ENCODE data around the gene BICD1. TPM values are rescaled to one million over a fixed set of nuclear protein-coding genes. Genes with fewer than 3 reads are reported as not detected.

The BICD1 gene
- total and polyA plus RNA-seq, 2 donors (not counting 3 experiments of a cell fraction or from before 2014, with no cell fraction given), result 12.2 to 51.0 TPM

DNA sequence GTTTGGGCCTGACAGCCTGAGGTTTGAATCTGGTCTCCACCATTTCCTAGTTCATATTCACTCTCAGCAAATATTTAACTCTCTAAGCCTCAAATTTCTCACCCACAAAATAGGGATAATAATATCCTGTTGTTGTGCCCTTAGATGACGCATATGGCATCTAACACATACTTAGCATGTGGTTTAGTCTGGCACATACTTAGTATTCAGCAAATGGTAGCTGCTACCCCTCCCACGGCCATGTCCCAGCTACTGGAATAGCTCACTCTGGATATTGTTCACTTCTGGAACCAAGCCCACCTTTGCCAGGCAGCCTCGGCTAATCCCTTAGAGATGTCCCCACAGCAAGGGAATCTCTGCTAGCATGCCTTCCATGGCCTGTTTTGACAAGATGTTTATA is 53.3 kb downstream of the BICD1 start:
- Histone ChIP-seq H3K36me3 (ENCODE audit: control insufficient read depth in 2 of 2, extremely low read depth in 1 of 2, insufficient read depth in 2 of 2, low read length in 2 of 2) (no peaks in the 10 kb centered on the region), H3K4me3 (replicated peaks in 1 of 3; ENCODE audit: insufficient read depth in 1 of 3, low read depth in 1 of 3, low read length in 3 of 3) (no peak overlapping the region), H3K4me1 (ENCODE audit: control insufficient read depth, extremely low read depth, insufficient read depth, low read length) (peaks cover 7% of the 10 kb centered on the region), H4K20me1 (replicated peaks; ENCODE audit: control insufficient read depth, extremely low read depth, insufficient read depth, low read length) (no peaks in the 10 kb centered on the region), H2AFZ (ENCODE audit: low read depth, low read length) (no peak overlapping the region), H3K9ac (replicated peaks; ENCODE audit: extremely low read depth, insufficient read depth, low read length) (no peak overlapping the region), H3K9me3 (replicated peaks; ENCODE audit: control insufficient read depth, insufficient read depth, low read length) (no peaks in the 10 kb centered on the region), H3K27ac (ENCODE audit: insufficient read depth, low read depth, low read length) (no peak overlapping the region), H3K79me2 (ENCODE audit: control insufficient read depth, insufficient read depth, low read length) (peaks cover 8% of the 10 kb centered on the region), H3K27me3 (ENCODE audit: control insufficient read depth in 2 of 2, insufficient read depth in 2 of 2, low read length in 2 of 2) (no peaks in the 10 kb centered on the region), H3K4me2 (ENCODE audit: insufficient read depth, low read length) (no peak overlapping the region), H3K9me1 (replicated peaks; ENCODE audit: control insufficient read depth, extremely low read depth, insufficient read depth, low read length) (no peaks in the 10 kb centered on the region)
- ChIA-PET POLR2A (no interaction called here), CTCF (interaction anchor here (0.6 to 1.5 kb wide), 4 partner anchors 21 to 512 kb away, joined by 3 to 5 read pairs (median 3); no protein-coding TSS in a partner anchor)
- BruUV-seq (replicated peaks), result no TSS peak
- TF ChIP-seq MYC (IDR thresholded peaks at IDR 0.05; ENCODE audit: low read depth, low read length), result no peak
- no peak for TF ChIP-seq POLR2A (IDR thresholded peaks at IDR 0.05; ENCODE audit: low read depth, low read length)
- no peak for TF ChIP-seq EZH2 (IDR thresholded peaks at IDR 0.05; ENCODE audit: borderline replicate concordance, low read depth, low read length, severe bottlenecking)
- TF ChIP-seq, protein P1, sequence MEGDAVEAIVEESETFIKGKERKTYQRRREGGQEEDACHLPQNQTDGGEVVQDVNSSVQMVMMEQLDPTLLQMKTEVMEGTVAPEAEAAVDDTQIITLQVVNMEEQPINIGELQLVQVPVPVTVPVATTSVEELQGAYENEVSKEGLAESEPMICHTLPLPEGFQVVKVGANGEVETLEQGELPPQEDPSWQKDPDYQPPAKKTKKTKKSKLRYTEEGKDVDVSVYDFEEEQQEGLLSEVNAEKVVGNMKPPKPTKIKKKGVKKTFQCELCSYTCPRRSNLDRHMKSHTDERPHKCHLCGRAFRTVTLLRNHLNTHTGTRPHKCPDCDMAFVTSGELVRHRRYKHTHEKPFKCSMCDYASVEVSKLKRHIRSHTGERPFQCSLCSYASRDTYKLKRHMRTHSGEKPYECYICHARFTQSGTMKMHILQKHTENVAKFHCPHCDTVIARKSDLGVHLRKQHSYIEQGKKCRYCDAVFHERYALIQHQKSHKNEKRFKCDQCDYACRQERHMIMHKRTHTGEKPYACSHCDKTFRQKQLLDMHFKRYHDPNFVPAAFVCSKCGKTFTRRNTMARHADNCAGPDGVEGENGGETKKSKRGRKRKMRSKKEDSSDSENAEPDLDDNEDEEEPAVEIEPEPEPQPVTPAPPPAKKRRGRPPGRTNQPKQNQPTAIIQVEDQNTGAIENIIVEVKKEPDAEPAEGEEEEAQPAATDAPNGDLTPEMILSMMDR (IDR thresholded peaks at IDR 0.05; ENCODE audit: extremely low read depth in 1 of 2, insufficient read depth in 1 of 2, low read depth in 1 of 2, low read length in 2 of 2), result no peak
- TF ChIP-seq POLR2AphosphoS5 (IDR thresholded peaks at IDR 0.05; ENCODE audit: insufficient read depth, low read depth, low read length), result no peak
- TF ChIP-seq, protein P2, sequence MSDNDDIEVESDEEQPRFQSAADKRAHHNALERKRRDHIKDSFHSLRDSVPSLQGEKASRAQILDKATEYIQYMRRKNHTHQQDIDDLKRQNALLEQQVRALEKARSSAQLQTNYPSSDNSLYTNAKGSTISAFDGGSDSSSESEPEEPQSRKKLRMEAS (IDR thresholded peaks at IDR 0.05; ENCODE audit: insufficient read depth, insufficient read length), result no peak
- TF ChIP-seq FOS (IDR thresholded peaks at IDR 0.05; ENCODE audit: borderline replicate concordance, insufficient read depth, low read length), result no peak
- FAIRE-seq (no peak), DNase-seq (ENCODE audit: low read depth, low spot score) (no peak)
- intact Hi-C loops (cut with micrococcal nuclease), result loop anchor here (10.0 kb wide), 1 partner anchor 55 kb away; the partner anchor contains the start of gene BICD1
- dilution Hi-C loops (cut with MboI; ENCODE audit: extremely low pct_ligation_motif_present, low sequenced_read_pairs), result no loop called here
